OCI-LY1 (cell line): ENCODE results near the gene ITCH.

ENCODE experiments used
- H2AFZ ChIP-seq: fragments of 200-600 bp; sonication (generic), shearing (Covaris generic); 2 replicates; pipeline ENCODE4 v1.6.0; 2014; ENCODE audit warnings: antibody characterized with exemption, mild to moderate bottlenecking, low read length
- H3F3A ChIP-seq: fragments of 200-600 bp; sonication (generic), shearing (Covaris generic); 2 replicates; pipeline ENCODE4 v1.6.0; 2014; ENCODE audit warnings: mild to moderate bottlenecking, antibody characterized with exemption, low read length, moderate library complexity; ENCODE audit not compliant: insufficient read depth
- H3K27ac ChIP-seq: fragments of 200-600 bp; sonication (generic); 2 replicates; pipeline ENCODE4 v1.5.1; 2014; ENCODE audit warnings: low read length, mixed run types, mild to moderate bottlenecking, low read depth; ENCODE audit not compliant: poor library complexity, severe bottlenecking
- H3K27me3 ChIP-seq: fragments of 200-600 bp; sonication (generic); 2 replicates; pipeline ENCODE4 v1.6.0; 2014; ENCODE audit warnings: antibody characterized with exemption, mild to moderate bottlenecking, low read length, moderate library complexity; ENCODE audit not compliant: insufficient read depth
- H3K36me3 ChIP-seq: fragments of 200-600 bp; sonication (generic); 2 replicates; pipeline ENCODE4 v1.6.1; 2014; ENCODE audit warnings: mild to moderate bottlenecking, antibody characterized with exemption, low read length, moderate library complexity, mixed read lengths; ENCODE audit not compliant: insufficient read depth
- H3K4me1 ChIP-seq: fragments of 200-600 bp; sonication (generic); 2 replicates; pipeline ENCODE4 v1.5.1; 2014; ENCODE audit warnings: mild to moderate bottlenecking, low read length, moderate library complexity; ENCODE audit not compliant: insufficient read depth, severe bottlenecking
- H3K4me2 ChIP-seq: fragments of 200-600 bp; sonication (generic), shearing (Covaris generic); 2 replicates; pipeline ENCODE4 v1.6.1; 2014; ENCODE audit warnings: low read length
- H3K4me3 ChIP-seq: fragments of 200-600 bp; sonication (generic); 2 replicates; pipeline ENCODE4 v1.5.1; 2014; ENCODE audit warnings: low read length, low read depth, mild to moderate bottlenecking, mixed read lengths; ENCODE audit not compliant: poor library complexity, severe bottlenecking
- H3K79me2 ChIP-seq: fragments of 200-600 bp; shearing (Covaris generic); 2 replicates; pipeline ENCODE4 v1.6.1; 2016; ENCODE audit warnings: mixed run types, low read length, mixed read lengths; ENCODE audit not compliant: insufficient read depth
- H3K9ac ChIP-seq: fragments of 200-600 bp; sonication (generic), shearing (Covaris generic); 2 replicates; pipeline ENCODE4 v1.6.1; 2014; ENCODE audit warnings: mild to moderate bottlenecking, low read length, mixed read lengths
- H3K9me2 ChIP-seq: fragments of 200-600 bp; sonication (generic), shearing (Covaris generic); 2 replicates; pipeline ENCODE4 v1.6.1; 2014; ENCODE audit warnings: low read depth, mild to moderate bottlenecking, low read length, mixed read lengths
- H3K9me3 ChIP-seq: fragments of 200-600 bp; shearing (Covaris generic); 2 replicates; pipeline ENCODE4 v1.6.1; 2014; ENCODE audit warnings: low read length, mixed read lengths
- H4K20me1 ChIP-seq: fragments of 200-600 bp; sonication (generic), shearing (Covaris generic); 2 replicates; pipeline ENCODE4 v1.6.0; 2016; ENCODE audit warnings: mild to moderate bottlenecking, low read length; ENCODE audit not compliant: insufficient read depth
- CTCF ChIP-seq: fragments of 200-600 bp; sonication (generic), shearing (Covaris generic); IDR thresholded peaks from 2 replicates; pipeline ENCODE4 v1.5.1; 2017; ENCODE audit warnings: mild to moderate bottlenecking, antibody characterized with exemption, low read length, moderate library complexity, mixed read lengths
- EZH2 ChIP-seq: fragments of 200-600 bp; sonication (generic), shearing (Covaris generic); IDR thresholded peaks from 2 replicates; pipeline ENCODE4 v1.8.0; 2017; ENCODE audit warnings: borderline replicate concordance, mixed run types, mild to moderate bottlenecking, antibody characterized with exemption, low read length, moderate library complexity, mixed read lengths

Gene ITCH

GRCh38 chr20:34531608-34532265 lies 168.7 kb downstream of the ITCH start:
- Histone ChIP-seq H3K9me2 (no peaks in the 10 kb centered on the region), H2AFZ (no peak overlapping the region), H3K79me2 (no peaks in the 10 kb centered on the region), H3K9me3 (no peaks in the 10 kb centered on the region), H3K4me3 (no peak overlapping the region), H3K27me3 (no peaks in the 10 kb centered on the region), H3K27ac (no peak overlapping the region), H3K4me2 (no peak overlapping the region), H3K9ac (no peak overlapping the region), H3K4me1 (no peaks in the 10 kb centered on the region), H3F3A (no peaks in the 10 kb centered on the region), H4K20me1 (no peaks in the 10 kb centered on the region), H3K36me3 (peaks cover 69% of the 10 kb centered on the region)
- TF ChIP-seq EZH2 (no peak), CTCF (no peak)

GRCh38 chr20:34532320-34532719 lies 169.2 kb downstream of the ITCH start:
- peaks cover 65% of the 10 kb centered on the region for H3K36me3 ChIP-seq
- H3K9ac ChIP-seq: no peak overlapping the region
- H4K20me1 ChIP-seq: no peaks in the 10 kb centered on the region

GRCh38 chr20:34532756-34533155 lies 169.7 kb downstream of the ITCH start:
- H3K27ac ChIP-seq: no peak overlapping the region
- H3K4me1 ChIP-seq: no peaks in the 10 kb centered on the region
- H2AFZ ChIP-seq: no peak overlapping the region
- no peaks in the 10 kb centered on the region for H3F3A ChIP-seq
- H3K9me2 ChIP-seq: no peaks in the 10 kb centered on the region
- peaks cover 65% of the 10 kb centered on the region for H3K36me3 ChIP-seq
- H3K9me3 ChIP-seq: no peaks in the 10 kb centered on the region
- no peaks in the 10 kb centered on the region for H3K79me2 ChIP-seq
- no peak overlapping the region for H3K4me3 ChIP-seq
- no peak overlapping the region for H3K9ac ChIP-seq
- H4K20me1 ChIP-seq: no peaks in the 10 kb centered on the region
- H3K27me3 ChIP-seq: no peaks in the 10 kb centered on the region
- no peak for TF ChIP-seq CTCF
- no peak for TF ChIP-seq EZH2
- H3K4me2 ChIP-seq: no peak overlapping the region

More at GRCh38 chr20:34532320-34532719, 169.2 kb downstream of the ITCH start:
- no peaks in the 10 kb centered on the region for H3K27me3 ChIP-seq
- no peak overlapping the region for H3K4me3 ChIP-seq
- H3F3A ChIP-seq: no peaks in the 10 kb centered on the region
- no peak overlapping the region for H2AFZ ChIP-seq
- no peaks in the 10 kb centered on the region for H3K9me2 ChIP-seq
- H3K27ac ChIP-seq: no peak overlapping the region
- no peaks in the 10 kb centered on the region for H3K4me1 ChIP-seq
- H3K79me2 ChIP-seq: no peaks in the 10 kb centered on the region
- TF ChIP-seq EZH2 (no peak), CTCF (no peak)
- H3K4me2 ChIP-seq: no peak overlapping the region
- no peaks in the 10 kb centered on the region for H3K9me3 ChIP-seq
